Transverse colon (tissue), 1 donor: ENCODE results near the gene RIPOR3.

ENCODE experiments used
- EP300 ChIP-seq: sonication (generic); formaldehyde crosslinking; IDR thresholded peaks from one replicate; pipeline ENCODE4 v1.6.1; 2017; ENCODE audit warnings: antibody characterized with exemption, low read depth
- POLR2A ChIP-seq: fragments of 450-650 bp; IDR thresholded peaks from one replicate; pipeline ENCODE4 v1.6.1; 2016; ENCODE audit warnings: antibody characterized with exemption, mild to moderate bottlenecking, moderate library complexity

DNA sequence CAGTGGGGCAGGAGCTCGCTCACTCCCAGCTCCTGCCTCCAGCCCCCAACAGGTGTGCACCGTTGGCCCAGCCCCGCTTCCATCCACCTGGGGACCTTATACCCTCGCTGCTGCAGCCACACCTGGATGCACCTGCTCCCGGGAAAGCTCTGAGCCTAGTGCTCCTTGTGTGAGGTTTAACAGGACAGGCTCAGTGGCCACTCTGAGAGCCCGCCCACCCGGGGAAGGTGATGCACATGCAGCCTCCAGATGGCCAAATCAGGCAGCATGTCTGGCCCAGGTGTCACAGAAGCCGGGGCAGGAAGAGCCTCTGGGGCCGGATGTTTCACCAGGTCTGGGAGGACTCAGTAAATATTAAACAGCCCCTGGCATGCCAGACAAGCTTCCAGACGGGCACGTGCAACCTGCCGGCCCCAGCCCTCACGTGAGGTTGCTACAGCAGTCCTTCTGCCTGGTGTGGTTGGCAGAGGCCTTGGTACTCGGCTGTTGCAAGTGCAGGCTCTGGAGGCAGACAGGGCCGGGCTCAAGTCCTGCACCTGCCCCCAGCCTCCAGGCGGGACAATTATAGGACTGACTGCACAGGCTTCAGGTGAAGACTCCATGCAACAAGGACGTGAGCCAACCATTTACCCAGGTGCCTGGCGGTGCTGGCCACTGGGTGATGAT, 66.9 kb downstream of the RIPOR3 start:
- TF ChIP-seq EP300: no peak
- no peak for TF ChIP-seq POLR2A
